ENCODE results near the gene TMBIM1. TPM values are rescaled to one million over a fixed set of nuclear protein-coding genes. Genes with fewer than 3 reads are reported as not detected.

TMBIM1 gene
- polyA plus RNA-seq, 3 donors: 101 to 139 (median 129) TPM

GRCh38 chr2:218285604-218286003 is 6.7 kb downstream of the TMBIM1 start:
- Mint-ChIP-seq H3K4me1 (peaks cover 62% of the 10 kb centered on the region), H3K9me3 (peaks cover 0 to 4% (median 0%) of the 10 kb centered on the region in 7 donors), H3K27ac (peak overlapping the region; percentile 99 to 100 (median 100)), H3K4me3 (peak overlapping the region in 1 of 2 donors; percentile 88), H3K36me3 (peaks cover 32 to 71% of the 10 kb centered on the region in 2 donors), H3K27me3 (ENCODE audit: low read depth in 3 of 3) (peaks cover 0 to 2% (median 1%) of the 10 kb centered on the region in 3 donors)
- Histone ChIP-seq H3K4me1 (ENCODE audit: control insufficient read depth in 1 of 2, insufficient read depth in 2 of 2, low read length in 2 of 2) (peaks cover 57 to 64% of the 10 kb centered on the region in 2 donors), H4K20me1 (ENCODE audit: insufficient read depth, low read length) (peaks cover 70% of the 10 kb centered on the region), H2AFZ (ENCODE audit: insufficient read depth, low read depth, low read length, poor library complexity, severe bottlenecking) (no peak overlapping the region), H3K27ac (ENCODE audit: low read depth in 1 of 2, low read length in 2 of 2) (peak overlapping the region; percentile 98), H3K9me3 (replicated peaks in 1 of 2; ENCODE audit: control insufficient read depth in 1 of 2, insufficient read depth in 1 of 2, low read length in 2 of 2) (no peaks in the 10 kb centered on the region), H3K9ac (ENCODE audit: insufficient read depth, low read length, poor library complexity, severe bottlenecking) (peak overlapping the region; percentile 79), H3K27me3 (ENCODE audit: control insufficient read depth in 2 of 2, insufficient read depth in 2 of 2, low read length in 2 of 2) (no peaks in the 10 kb centered on the region), H3K36me3 (replicated peaks in 1 of 2; ENCODE audit: control insufficient read depth in 1 of 2, insufficient read depth in 2 of 2, low read length in 2 of 2) (peaks cover 41 to 52% of the 10 kb centered on the region in 2 donors), H3K4me3 (replicated peaks in 1 of 3; ENCODE audit: low read depth in 2 of 3, low read length in 3 of 3) (peak overlapping the region in 1 of 3 experiments; percentile 67), H3K79me2 (ENCODE audit: insufficient read depth, low read length) (peaks cover 93% of the 10 kb centered on the region), H3K4me2 (replicated peaks; ENCODE audit: extremely low read depth, low read length, poor library complexity, severe bottlenecking) (peak overlapping the region; percentile 74)
- WGBS (ENCODE audit: insufficient coverage): 73% methylated on average over 5 of the region's 6 CpGs
- no peak for DNase-seq
- intact Hi-C loops (cut with micrococcal nuclease): loop anchor here in 1 of 2 donors (1.0 kb wide), 1 partner anchor 9 kb away; no protein-coding TSS in a partner anchor
- TF ChIP-seq, protein P1, sequence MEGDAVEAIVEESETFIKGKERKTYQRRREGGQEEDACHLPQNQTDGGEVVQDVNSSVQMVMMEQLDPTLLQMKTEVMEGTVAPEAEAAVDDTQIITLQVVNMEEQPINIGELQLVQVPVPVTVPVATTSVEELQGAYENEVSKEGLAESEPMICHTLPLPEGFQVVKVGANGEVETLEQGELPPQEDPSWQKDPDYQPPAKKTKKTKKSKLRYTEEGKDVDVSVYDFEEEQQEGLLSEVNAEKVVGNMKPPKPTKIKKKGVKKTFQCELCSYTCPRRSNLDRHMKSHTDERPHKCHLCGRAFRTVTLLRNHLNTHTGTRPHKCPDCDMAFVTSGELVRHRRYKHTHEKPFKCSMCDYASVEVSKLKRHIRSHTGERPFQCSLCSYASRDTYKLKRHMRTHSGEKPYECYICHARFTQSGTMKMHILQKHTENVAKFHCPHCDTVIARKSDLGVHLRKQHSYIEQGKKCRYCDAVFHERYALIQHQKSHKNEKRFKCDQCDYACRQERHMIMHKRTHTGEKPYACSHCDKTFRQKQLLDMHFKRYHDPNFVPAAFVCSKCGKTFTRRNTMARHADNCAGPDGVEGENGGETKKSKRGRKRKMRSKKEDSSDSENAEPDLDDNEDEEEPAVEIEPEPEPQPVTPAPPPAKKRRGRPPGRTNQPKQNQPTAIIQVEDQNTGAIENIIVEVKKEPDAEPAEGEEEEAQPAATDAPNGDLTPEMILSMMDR (IDR thresholded peaks at IDR 0.05): no peak

DNA sequence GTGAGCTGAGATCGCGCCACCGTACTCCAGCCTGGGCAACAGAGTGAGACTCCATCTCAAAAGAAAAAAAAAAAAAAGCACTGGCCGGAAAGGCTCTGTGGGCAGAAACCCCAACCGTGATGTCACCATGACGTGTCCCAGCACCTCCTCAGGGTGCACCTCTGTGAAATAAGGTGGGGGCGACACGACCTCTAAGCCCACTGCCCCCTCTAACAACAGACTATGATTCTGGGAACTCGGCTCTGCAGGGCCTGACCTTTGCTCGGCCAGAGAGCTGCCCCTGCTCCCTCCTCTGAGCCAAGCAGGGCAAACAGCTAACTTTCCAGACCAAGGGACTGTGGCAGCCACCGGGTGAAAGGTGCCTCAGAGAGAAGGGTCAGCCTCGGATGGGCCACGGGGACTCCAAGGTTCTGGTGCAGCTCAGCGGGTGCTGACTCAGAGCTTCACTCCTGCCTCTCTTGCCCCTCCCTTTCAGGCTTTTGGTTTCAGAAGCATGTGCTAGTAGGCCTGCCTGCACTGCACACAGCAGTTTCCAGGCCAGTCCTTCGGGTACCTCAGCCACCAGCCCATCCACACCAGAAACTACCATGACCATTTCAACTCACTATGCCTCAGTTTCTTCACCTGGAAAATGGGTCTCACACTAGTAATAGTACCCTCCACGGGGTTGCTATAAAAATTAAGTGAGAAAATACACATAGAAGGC is 8.0 kb downstream of the TMBIM1 start:
- H2AFZ ChIP-seq (ENCODE audit: insufficient read depth, low read depth, low read length, poor library complexity, severe bottlenecking): no peak overlapping the region
- 85% methylated on average over 7 of the region's 16 CpGs for WGBS (ENCODE audit: insufficient coverage)
- intact Hi-C loops (cut with micrococcal nuclease): no loop called here

More for the DNA sequence above, 8.0 kb downstream of the TMBIM1 start:
- Histone ChIP-seq H3K9me3 (replicated peaks in 1 of 2; ENCODE audit: control insufficient read depth in 1 of 2, insufficient read depth in 1 of 2, low read length in 2 of 2) (no peaks in the 10 kb centered on the region), H3K27ac (ENCODE audit: low read depth in 1 of 2, low read length in 2 of 2) (peak overlapping the region; percentile 8 to 12), H3K79me2 (ENCODE audit: insufficient read depth, low read length) (peaks cover 93% of the 10 kb centered on the region), H3K9ac (ENCODE audit: insufficient read depth, low read length, poor library complexity, severe bottlenecking) (no peak overlapping the region), H3K27me3 (ENCODE audit: control insufficient read depth in 2 of 2, insufficient read depth in 2 of 2, low read length in 2 of 2) (no peaks in the 10 kb centered on the region), H3K4me2 (replicated peaks; ENCODE audit: extremely low read depth, low read length, poor library complexity, severe bottlenecking) (no peak overlapping the region), H4K20me1 (ENCODE audit: insufficient read depth, low read length) (peaks cover 74% of the 10 kb centered on the region), H3K4me1 (ENCODE audit: control insufficient read depth in 1 of 2, insufficient read depth in 2 of 2, low read length in 2 of 2) (peaks cover 44 to 50% of the 10 kb centered on the region in 2 donors), H3K36me3 (replicated peaks in 1 of 2; ENCODE audit: control insufficient read depth in 1 of 2, insufficient read depth in 2 of 2, low read length in 2 of 2) (peaks cover 55 to 66% of the 10 kb centered on the region in 2 donors), H3K4me3 (replicated peaks in 1 of 3; ENCODE audit: low read depth in 2 of 3, low read length in 3 of 3) (no peak overlapping the region)
- Mint-ChIP-seq H3K4me1 (peaks cover 50% of the 10 kb centered on the region), H3K27ac (peak overlapping the region in 6 of 7 donors; percentile 33 to 100 (median 39)), H3K27me3 (ENCODE audit: low read depth in 3 of 3) (peaks cover 0 to 2% (median 1%) of the 10 kb centered on the region in 3 donors), H3K4me3 (no peak overlapping the region), H3K9me3 (peaks cover 0 to 4% (median 0%) of the 10 kb centered on the region in 7 donors), H3K36me3 (peaks cover 42 to 75% of the 10 kb centered on the region in 2 donors)
- DNase-seq: peak in 1 of 3 donors; percentile 59
- TF ChIP-seq, protein P1 (IDR thresholded peaks at IDR 0.05): no peak
